ENCODE data around the gene GATA5. TPM values are rescaled to one million over a fixed set of nuclear protein-coding genes. Genes with fewer than 3 reads are reported as not detected.
A peak's percentile ranks its signal among the peaks of the same experiment; 100 is the strongest.
"Not testable (repeated sequence)": the region's sequence is repeated elsewhere in the genome, so short reads cannot be mapped to it uniquely, and the experiment has no call there.

GATA5 gene
- total RNA-seq, 1 experiment from 2014 or later, result not detected

GRCh38 chr20:62426699-62427131, 49.1 kb downstream of the GATA5 start:
- H3K4me2 ChIP-seq (ENCODE audit: low read length), result peak overlapping the region; percentile 77
- peak overlapping the region; percentile 80 for H3K27ac ChIP-seq (ENCODE audit: low read depth, low read length)
- ATAC-seq (peak; percentile 20), DNase-seq (ENCODE audit: low read depth, low spot score) (no peak)
- no TSS peak for BruUV-seq (replicated peaks)
- RAD21 ChIA-PET (ENCODE audit: low non-redundant PET in 1 of 2, low total read pairs in 2 of 2, uncharacterized antibody in 2 of 2, unreplicated experiment in 2 of 2), result interaction anchor here (0.6 to 1.5 kb wide), 2 partner anchors 16 to 443 kb away, joined by 3 to 7 read pairs; no protein-coding TSS in a partner anchor
- no peaks in the 10 kb centered on the region for H4K20me1 ChIP-seq (ENCODE audit: insufficient read depth)
- H3K79me2 ChIP-seq (ENCODE audit: insufficient read depth, low read length), result no peaks in the 10 kb centered on the region
- no peak for TF ChIP-seq EGR1 (IDR thresholded peaks at IDR 0.05; ENCODE audit: low read depth)
- TF ChIP-seq ZFX (IDR thresholded peaks at IDR 0.05), result 0 out of 2 replicates have a peak, but pooled peaks have one; percentile 14
- TF ChIP-seq, protein P1, sequence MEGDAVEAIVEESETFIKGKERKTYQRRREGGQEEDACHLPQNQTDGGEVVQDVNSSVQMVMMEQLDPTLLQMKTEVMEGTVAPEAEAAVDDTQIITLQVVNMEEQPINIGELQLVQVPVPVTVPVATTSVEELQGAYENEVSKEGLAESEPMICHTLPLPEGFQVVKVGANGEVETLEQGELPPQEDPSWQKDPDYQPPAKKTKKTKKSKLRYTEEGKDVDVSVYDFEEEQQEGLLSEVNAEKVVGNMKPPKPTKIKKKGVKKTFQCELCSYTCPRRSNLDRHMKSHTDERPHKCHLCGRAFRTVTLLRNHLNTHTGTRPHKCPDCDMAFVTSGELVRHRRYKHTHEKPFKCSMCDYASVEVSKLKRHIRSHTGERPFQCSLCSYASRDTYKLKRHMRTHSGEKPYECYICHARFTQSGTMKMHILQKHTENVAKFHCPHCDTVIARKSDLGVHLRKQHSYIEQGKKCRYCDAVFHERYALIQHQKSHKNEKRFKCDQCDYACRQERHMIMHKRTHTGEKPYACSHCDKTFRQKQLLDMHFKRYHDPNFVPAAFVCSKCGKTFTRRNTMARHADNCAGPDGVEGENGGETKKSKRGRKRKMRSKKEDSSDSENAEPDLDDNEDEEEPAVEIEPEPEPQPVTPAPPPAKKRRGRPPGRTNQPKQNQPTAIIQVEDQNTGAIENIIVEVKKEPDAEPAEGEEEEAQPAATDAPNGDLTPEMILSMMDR (IDR thresholded peaks at IDR 0.05 in 2 of 3, conservative IDR thresholded peaks at IDR 0.05 in 1 of 3; ENCODE audit: borderline replicate concordance in 1 of 3, insufficient read depth in 1 of 3, low read depth in 2 of 3, low read length in 2 of 3), result no peak
- no peak for TF ChIP-seq YY1 (IDR thresholded peaks at IDR 0.05; ENCODE audit: extremely low read depth, insufficient replicate concordance, low read depth, low read length)
- POLR2A ChIA-PET, result no interaction called here
- no peaks in the 10 kb centered on the region for H3K9me2 ChIP-seq (ENCODE audit: insufficient read depth)
- no peaks in the 10 kb centered on the region for H3K27me3 ChIP-seq (ENCODE audit: insufficient read depth, low read length)
- H3K9me3 ChIP-seq (ENCODE audit: control insufficient read depth in 1 of 2, insufficient read depth in 1 of 2, low read depth in 1 of 2, low read length in 2 of 2), result no peaks in the 10 kb centered on the region
- intact Hi-C loops (cut with micrococcal nuclease), result no loop called here
- no peaks in the 10 kb centered on the region for H3K36me3 ChIP-seq (ENCODE audit: control insufficient read depth in 1 of 2, insufficient read depth in 2 of 2, low read length in 2 of 2)
- H3K4me3 ChIP-seq (replicated peaks in 1 of 2; ENCODE audit: low read depth in 1 of 2, low read length in 2 of 2), result peak overlapping the region in 1 of 2 experiments; percentile 40; a peak in 1 of 4 replicates
- CTCF ChIA-PET, result interaction anchor here (1.1 to 2.3 kb wide), 2 partner anchors 17 to 125 kb away, joined by 4 to 7 read pairs; no protein-coding TSS in a partner anchor
- H3K9ac ChIP-seq (ENCODE audit: low read length), result peak overlapping the region; percentile 35; the same call in 1 of the 2 replicates
- H2AFZ ChIP-seq (ENCODE audit: low read depth, low read length, poor library complexity, severe bottlenecking), result no peak overlapping the region
- H3K4me1 ChIP-seq (ENCODE audit: control insufficient read depth in 1 of 2, insufficient read depth in 2 of 2, low read length in 2 of 2), result peaks cover 29 to 39% of the 10 kb centered on the region in 2 experiments

DNA sequence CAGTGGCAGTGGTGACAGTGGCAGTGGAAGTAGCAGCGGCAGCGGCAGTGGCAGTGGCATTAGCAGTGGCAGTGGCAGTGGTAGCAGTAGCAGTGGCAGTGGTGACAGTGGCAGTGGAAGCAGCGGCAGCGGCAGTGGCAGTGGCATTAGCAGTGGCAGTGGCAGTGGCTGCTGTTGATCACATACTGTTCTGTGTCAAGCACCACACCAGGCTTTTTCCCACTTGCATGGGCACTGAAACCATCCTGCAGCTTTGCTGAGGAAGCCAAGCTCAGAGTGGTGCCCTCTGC, 49.8 kb downstream of the GATA5 start:
- CTCF ChIA-PET, result interaction anchor here (2.3 kb wide), 1 partner anchor 16 kb away, joined by 7 read pairs; no protein-coding TSS in a partner anchor
- H3K9me2 ChIP-seq (ENCODE audit: insufficient read depth); H3K27ac ChIP-seq (ENCODE audit: low read depth, low read length); ATAC-seq; H2AFZ ChIP-seq (ENCODE audit: low read depth, low read length, poor library complexity, severe bottlenecking); BruUV-seq (replicated peaks); H3K79me2 ChIP-seq (ENCODE audit: insufficient read depth, low read length); H4K20me1 ChIP-seq (ENCODE audit: insufficient read depth); H3K9me3 ChIP-seq (ENCODE audit: control insufficient read depth in 1 of 2, insufficient read depth in 1 of 2, low read depth in 1 of 2, low read length in 2 of 2); RAD21 ChIA-PET (ENCODE audit: low non-redundant PET in 1 of 2, low total read pairs in 2 of 2, uncharacterized antibody in 2 of 2, unreplicated experiment in 2 of 2); DNase-seq (ENCODE audit: low read depth, low spot score); H3K27me3 ChIP-seq (ENCODE audit: insufficient read depth, low read length); H3K4me2 ChIP-seq (ENCODE audit: low read length); POLR2A ChIA-PET; H3K4me3 ChIP-seq (replicated peaks in 1 of 2; ENCODE audit: low read depth in 1 of 2, low read length in 2 of 2); intact Hi-C loops (cut with micrococcal nuclease); H3K36me3 ChIP-seq (ENCODE audit: control insufficient read depth in 1 of 2, insufficient read depth in 2 of 2, low read length in 2 of 2); H3K9ac ChIP-seq (ENCODE audit: low read length): not testable (repeated sequence)
- H3K4me1 ChIP-seq (ENCODE audit: control insufficient read depth in 1 of 2, insufficient read depth in 2 of 2, low read length in 2 of 2), result peaks cover 29 to 39% of the 10 kb centered on the region in 2 experiments
